ENCODE measurements around the gene FRMD5.

- TF ChIP-seq POLR2AphosphoS5 (IDR thresholded peaks at IDR 0.05) = no peak
- TF ChIP-seq, protein P1, sequence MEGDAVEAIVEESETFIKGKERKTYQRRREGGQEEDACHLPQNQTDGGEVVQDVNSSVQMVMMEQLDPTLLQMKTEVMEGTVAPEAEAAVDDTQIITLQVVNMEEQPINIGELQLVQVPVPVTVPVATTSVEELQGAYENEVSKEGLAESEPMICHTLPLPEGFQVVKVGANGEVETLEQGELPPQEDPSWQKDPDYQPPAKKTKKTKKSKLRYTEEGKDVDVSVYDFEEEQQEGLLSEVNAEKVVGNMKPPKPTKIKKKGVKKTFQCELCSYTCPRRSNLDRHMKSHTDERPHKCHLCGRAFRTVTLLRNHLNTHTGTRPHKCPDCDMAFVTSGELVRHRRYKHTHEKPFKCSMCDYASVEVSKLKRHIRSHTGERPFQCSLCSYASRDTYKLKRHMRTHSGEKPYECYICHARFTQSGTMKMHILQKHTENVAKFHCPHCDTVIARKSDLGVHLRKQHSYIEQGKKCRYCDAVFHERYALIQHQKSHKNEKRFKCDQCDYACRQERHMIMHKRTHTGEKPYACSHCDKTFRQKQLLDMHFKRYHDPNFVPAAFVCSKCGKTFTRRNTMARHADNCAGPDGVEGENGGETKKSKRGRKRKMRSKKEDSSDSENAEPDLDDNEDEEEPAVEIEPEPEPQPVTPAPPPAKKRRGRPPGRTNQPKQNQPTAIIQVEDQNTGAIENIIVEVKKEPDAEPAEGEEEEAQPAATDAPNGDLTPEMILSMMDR (IDR thresholded peaks at IDR 0.05) = no peak
Measured at GRCh38 chr15:44038755-44039191, 156.3 kb downstream of the FRMD5 start.

Data from sigmoid colon (tissue), 4 donors.